Posterior cingulate gyrus (tissue), 11 donors: ENCODE measurements around the gene ACACB.

Experiments used
- DNase-seq, 10 donors: peaks; one replicate each; pipeline versions ENCODE4 v3.0.0 to v3.0.0-alpha.2; 2020 to 2021; ENCODE audit warnings: mixed read lengths in 3 of 10
- intact Hi-C: fragments of 100-400 bp; cut with DNase I; formaldehyde crosslinking; loops from one replicate; pipeline ENCODE4 v1.15.1; 2023

Gene ACACB

DNA sequence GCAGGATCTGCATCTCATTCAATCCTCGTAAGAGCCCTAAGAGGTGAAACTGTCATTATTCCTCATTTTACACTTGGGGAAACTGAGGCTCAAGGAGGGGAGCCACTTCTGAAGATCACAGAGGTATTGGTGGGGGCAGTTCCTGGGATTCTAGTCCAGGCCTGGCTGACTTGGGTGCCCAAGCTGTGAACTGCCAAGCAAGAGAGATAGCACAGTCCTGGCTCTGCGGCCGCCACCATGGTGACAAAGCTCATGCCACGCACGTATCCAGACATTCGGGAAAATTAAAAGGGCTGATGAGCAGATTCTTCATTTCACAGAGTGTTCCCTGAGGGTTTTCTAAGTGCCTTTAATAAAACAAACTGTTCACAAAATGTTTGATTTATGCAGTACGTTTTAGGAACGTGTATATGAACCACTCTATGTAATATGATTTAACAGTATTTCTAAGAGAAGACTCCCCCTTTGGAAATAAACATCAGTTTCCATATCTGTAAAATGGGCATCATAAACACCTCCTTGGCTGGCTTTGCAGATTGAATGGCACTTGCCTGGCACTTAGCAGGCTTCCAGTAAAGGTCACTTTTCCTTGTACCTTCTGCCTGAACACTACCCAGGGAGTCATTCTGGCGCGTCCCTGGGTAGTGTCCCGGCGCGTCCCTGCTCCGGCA is 84.6 kb downstream of the ACACB start:
- peak in 1 of 10 donors; percentile 27 for DNase-seq
- intact Hi-C loops = no loop called here

GRCh38 chr12:109201496-109201885 is 85.1 kb downstream of the ACACB start:
- peak in 1 of 10 donors; percentile 75 for DNase-seq

GRCh38 chr12:109202770-109203169 is 86.4 kb downstream of the ACACB start:
- intact Hi-C loops = no loop called here
- DNase-seq = peak in 1 of 10 donors; percentile 22

More at GRCh38 chr12:109201496-109201885, 85.1 kb downstream of the ACACB start:
- intact Hi-C loops = no loop called here

DNA sequence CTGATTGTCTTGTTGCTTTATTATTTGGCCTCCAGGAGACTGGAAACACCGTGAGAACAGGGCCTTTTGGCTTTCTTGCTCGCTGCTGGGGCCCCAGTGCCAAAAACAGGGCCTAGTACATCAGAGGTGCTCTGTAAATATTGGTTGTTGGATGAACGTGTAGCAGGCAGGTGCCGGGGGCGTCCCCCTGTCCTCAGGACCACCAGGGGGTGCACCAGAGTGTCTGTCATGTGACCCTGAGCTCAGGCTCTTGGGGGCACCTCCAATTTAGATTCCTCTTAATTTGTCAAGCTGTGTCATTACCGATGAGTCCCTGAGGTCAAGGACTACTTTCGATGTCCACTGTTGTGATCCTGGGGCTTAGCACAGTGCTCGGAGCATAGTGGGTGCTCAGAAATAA is 87.1 kb downstream of the ACACB start:
- intact Hi-C loops = no loop called here
- DNase-seq = peak in 1 of 10 donors; percentile 70

- intact Hi-C loops = no loop called here
- peak in 1 of 10 donors; percentile 82 for DNase-seq
Observed at GRCh38 chr12:109209082-109209481, 92.7 kb downstream of the ACACB start.

DNA sequence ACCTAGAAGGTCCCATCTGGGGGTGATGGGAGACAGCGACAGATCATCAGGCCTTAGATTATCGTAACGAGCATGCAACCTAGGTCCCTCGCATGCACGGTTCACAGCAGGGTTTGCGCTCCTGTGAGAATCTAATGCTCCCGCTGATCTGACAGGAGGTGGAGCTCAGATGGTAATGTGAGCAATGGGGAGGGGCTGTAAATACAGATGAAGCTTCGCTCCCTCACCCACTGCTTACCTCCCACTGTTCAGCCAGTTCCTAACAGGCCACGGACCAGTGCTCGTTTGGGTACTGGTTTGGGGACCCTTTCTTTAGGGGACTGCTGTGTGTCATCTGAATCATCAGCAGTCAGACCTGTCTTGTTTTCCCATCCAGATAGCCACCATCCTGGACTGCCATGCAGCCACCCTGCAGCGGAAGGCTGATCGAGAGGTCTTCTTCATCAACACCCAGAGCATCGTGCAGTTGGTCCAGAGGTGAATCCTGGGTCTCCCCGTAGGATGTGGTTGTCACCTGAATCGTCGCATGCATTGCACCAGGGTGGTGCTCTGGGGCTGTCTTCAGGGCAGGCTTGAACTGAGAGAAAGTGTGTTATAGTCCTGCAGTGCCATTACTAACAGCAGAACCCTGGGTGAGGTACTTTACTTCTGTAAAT is 96.2 kb downstream of the ACACB start:
- DNase-seq = peak in 1 of 10 donors; percentile 68
- intact Hi-C loops = no loop called here

DNA sequence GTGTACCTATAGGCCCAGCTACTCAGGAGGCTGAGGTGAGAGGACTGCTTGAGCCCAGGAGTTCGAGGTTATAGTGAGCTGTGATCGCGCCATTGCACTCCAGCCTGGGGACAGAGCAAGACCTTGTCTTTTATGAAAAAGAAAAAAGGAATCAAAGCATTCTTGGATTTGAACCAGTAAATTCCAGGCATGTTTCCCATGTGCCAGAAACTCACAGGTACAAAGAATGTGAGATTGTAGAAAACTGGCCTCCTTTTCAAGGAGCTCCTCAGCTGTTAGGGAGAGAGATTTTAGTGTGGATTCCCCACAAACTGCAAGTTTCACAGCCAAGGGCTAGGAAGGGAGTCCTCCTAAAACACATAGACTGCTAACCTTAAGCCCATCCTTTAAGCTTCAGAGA is 97.7 kb downstream of the ACACB start:
- intact Hi-C loops = no loop called here
- no peak for DNase-seq

DNA sequence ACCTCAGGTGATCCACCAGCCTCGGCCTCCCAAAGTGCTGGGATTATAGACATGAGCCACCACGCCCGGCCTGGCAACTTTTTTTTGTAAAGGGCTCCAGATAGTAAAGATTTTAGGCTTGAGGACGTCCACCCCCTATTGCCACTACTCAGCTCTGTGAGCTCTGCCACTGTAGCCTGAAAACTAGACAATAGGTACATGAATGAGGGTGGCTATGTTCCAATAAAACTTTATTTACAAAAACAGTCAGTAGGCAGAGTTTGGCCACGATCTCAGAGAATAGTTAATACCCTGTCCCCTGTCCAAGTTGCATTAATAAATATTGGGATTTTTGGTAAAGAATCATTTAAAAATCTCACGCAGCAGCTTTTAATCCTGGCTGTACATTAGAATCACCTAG is 102.6 kb downstream of the ACACB start:
- peak in 1 of 10 donors; percentile 37 for DNase-seq
- intact Hi-C loops = no loop called here

GRCh38 chr12:109219938-109220337 is 103.6 kb downstream of the ACACB start:
- no peak for DNase-seq
- intact Hi-C loops = no loop called here

- intact Hi-C loops = no loop called here
- DNase-seq = peak in 2 of 10 donors; percentile 40 to 53
Observed at GRCh38 chr12:109221277-109221931, 105.0 kb downstream of the ACACB start.

GRCh38 chr12:109222062-109222461 is 105.7 kb downstream of the ACACB start:
- intact Hi-C loops = no loop called here
- no peak for DNase-seq

DNA sequence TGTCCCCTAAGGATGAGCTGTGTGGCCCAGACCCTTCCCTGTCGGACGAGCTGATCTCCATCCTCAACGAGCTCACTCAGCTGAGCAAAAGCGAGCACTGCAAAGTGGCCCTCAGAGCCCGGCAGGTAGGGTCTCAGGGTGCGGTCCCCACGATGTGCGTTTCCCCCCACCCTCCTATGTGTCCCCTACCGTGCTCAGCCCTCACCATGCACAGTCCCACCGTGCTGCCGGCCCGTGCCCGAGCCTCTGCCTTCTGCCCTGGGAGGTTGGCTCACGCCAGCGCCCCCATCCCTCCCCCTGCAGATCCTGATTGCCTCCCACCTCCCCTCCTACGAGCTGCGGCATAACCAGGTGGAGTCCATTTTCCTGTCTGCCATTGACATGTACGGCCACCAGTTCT is 106.1 kb downstream of the ACACB start:
- intact Hi-C loops = no loop called here
- DNase-seq = peak in 2 of 10 donors; percentile 28 to 58

GRCh38 chr12:109223211-109223610 is 106.8 kb downstream of the ACACB start:
- intact Hi-C loops = no loop called here

DNA sequence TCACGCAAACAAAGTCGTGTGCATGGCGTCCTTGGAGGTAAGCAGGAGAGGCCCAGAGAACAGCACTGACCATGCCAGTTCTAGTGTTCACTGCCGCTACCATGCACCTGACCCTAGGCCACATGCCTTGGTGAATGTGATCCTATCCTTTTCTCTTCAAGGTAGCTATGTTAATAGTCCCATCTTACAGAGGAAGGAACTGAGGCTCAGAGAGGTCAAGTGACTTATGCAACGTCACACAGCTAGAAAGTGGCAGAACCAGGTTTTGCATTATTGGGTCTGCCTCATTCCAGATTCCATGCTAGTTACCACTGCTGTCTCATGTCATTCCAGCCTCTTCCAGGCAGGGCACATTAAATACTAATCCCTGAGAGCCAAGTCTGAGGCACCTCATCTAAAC is 107.5 kb downstream of the ACACB start:
- no peak for DNase-seq
- intact Hi-C loops = no loop called here

More at GRCh38 chr12:109223211-109223610, 106.8 kb downstream of the ACACB start:
- DNase-seq = peak in 2 of 10 donors; percentile 43 to 59

- DNase-seq = no peak
- intact Hi-C loops = no loop called here
Observed at GRCh38 chr12:109228664-109229063, 112.3 kb downstream of the ACACB start.

GRCh38 chr12:109230193-109230592 is 113.8 kb downstream of the ACACB start:
- intact Hi-C loops = no loop called here
- DNase-seq = peak in 1 of 10 donors; percentile 43

DNA sequence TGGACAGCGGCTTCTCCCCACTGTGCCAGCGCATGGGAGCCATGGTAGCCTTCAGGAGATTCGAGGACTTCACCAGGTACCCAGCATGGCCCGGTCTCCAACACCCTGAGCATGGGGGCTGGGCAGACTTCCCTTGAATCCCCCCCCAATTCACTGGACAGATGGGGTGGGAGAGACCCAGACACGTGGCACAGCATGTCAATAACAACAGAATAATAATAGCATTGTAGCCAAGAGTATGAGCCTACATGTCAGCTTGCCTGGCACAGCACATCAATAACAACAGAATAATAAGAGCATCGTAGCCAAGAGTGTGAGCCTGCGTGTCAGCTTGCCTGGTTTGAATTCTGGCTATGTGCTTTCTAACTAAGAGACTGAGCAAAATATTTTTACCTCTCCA is 116.3 kb downstream of the ACACB start:
- peak in 5 of 10 donors; percentile 23 to 90 (median 35) for DNase-seq
- intact Hi-C loops = no loop called here

DNA sequence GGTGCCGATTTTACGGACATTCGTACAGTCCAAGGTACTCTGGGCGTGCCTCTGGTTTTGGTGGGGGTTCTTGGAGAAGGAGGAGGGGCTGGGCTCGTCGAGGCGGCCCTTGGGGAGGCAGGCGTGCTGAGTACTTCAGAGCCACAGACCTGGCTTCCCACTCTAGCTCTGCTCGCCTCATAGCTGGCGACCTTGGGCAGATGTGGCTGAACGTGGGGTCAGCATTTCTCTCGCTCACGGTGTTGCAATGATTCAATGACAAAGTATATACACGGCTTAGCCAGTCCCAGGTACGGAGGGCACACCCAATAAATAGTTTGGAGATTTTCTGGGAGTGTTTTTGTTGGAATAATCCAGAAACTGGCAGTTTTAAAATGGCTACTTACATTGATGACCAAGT is 117.6 kb downstream of the ACACB start:
- peak in 1 of 10 donors; percentile 37 for DNase-seq
- intact Hi-C loops = no loop called here

DNA sequence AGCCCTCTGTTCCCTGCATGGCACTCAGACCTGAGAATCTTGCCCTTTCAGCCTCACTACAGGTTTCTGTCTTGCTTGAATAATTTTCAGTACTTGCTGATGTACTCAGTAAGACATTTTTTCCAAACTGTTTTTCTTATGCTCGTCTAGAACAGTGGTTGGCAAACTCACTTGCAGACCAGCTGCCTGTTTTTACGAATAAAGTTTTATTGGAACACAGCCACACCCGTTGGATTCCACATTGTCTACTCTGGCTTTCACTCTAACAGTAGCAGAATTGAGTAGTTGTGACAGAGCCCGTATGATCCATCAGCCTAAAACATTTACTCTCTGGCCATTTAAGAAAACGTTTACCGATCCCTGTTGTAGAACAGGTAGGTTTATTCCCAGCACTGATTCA is 119.9 kb downstream of the ACACB start:
- intact Hi-C loops = no loop called here
- no peak for DNase-seq

DNA sequence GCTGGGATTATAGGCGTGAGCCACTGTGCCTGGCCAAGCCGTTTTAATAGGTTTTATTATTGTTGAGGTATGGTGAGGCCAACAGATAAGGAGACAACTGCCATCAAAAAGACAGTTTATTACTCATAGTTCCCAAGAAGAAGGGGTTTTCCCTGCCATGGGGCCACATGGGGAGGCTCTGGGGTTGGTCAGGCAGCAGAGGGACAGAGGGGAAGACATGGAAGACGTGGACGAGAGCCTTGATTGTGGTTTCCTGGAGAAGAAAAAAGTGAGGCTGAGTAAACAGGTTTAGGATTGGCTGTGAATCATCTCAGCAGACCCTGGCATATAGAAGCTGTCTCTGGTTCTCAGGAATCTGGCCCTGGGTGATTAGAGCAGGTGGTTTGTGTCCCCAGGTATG is 122.8 kb downstream of the ACACB start:
- intact Hi-C loops = no loop called here
- DNase-seq = peak in 1 of 10 donors; percentile 13

DNA sequence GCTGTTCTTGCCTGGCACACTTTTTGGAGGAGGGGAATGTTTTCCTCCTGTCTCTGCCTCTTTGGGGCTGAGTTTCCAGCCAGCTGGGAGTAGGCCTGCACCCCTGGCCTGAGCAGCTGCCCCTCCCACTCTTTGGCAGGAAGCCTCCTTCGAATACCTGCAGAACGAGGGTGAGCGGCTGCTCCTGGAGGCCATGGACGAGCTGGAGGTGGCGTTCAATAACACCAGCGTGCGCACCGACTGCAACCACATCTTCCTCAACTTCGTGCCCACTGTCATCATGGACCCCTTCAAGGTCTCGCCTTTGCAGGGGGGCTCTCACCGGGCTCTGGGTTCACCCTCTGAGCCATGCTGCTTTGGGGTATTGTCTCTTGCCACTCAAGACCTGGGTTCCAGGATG is 123.3 kb downstream of the ACACB start:
- DNase-seq = peak in 2 of 10 donors; percentile 61 to 63
- intact Hi-C loops = no loop called here
